Thyroid gland (tissue), 4 donors: ENCODE results near the gene TMEM95.

Experiments
- POLR2A ChIP-seq, 2 donors: fragments of 450-650 bp; IDR thresholded peaks; one replicate each; pipeline ENCODE4 v1.6.1; 2017; ENCODE audit warnings: antibody characterized with exemption in 2 of 2, mild to moderate bottlenecking in 2 of 2, moderate library complexity in 1 of 2
- TF ChIP-seq, protein P1 (sequence below), 6 experiments: fragments of 200-600 bp in 3 of 6; fragments of 450-650 bp in 3 of 6; sonication (generic) in 3 of 6; IDR thresholded peaks; one replicate each; pipeline ENCODE4 v1.5.1; 2016 to 2019; ENCODE audit warnings: antibody characterized with exemption in 6 of 6, mild to moderate bottlenecking in 2 of 6, inconsistent platforms in 1 of 6, moderate library complexity in 1 of 6

DNA sequence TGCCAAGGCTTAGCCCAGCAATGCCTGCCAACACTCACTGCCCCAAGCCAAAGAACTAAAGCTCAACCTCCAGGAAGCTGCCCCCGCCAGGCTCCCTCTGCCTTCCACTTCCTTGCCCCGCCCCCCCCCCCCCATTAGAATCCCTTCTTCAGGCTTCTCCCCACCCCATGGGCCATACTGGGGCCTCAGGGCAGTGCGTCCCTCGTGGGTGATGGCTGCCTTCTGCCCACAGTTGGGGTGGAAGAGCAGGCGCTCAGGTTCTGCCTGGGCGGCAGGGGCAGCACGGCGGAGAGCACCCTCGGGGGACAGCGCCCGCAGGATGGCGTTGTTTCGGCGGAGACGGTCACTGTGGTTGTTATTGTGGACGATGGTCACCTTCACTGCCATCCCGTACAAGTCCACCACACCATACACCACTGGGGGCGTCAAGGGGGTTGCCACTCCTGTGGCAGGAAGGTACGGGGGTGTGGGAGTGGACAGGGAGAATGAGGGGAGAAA is 29.9 kb upstream of the TMEM95 start:
- TF ChIP-seq, protein P1, sequence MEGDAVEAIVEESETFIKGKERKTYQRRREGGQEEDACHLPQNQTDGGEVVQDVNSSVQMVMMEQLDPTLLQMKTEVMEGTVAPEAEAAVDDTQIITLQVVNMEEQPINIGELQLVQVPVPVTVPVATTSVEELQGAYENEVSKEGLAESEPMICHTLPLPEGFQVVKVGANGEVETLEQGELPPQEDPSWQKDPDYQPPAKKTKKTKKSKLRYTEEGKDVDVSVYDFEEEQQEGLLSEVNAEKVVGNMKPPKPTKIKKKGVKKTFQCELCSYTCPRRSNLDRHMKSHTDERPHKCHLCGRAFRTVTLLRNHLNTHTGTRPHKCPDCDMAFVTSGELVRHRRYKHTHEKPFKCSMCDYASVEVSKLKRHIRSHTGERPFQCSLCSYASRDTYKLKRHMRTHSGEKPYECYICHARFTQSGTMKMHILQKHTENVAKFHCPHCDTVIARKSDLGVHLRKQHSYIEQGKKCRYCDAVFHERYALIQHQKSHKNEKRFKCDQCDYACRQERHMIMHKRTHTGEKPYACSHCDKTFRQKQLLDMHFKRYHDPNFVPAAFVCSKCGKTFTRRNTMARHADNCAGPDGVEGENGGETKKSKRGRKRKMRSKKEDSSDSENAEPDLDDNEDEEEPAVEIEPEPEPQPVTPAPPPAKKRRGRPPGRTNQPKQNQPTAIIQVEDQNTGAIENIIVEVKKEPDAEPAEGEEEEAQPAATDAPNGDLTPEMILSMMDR (IDR thresholded peaks at IDR 0.05) = no peak
- TF ChIP-seq POLR2A (IDR thresholded peaks at IDR 0.05) = no peak
